HepG2 (cell line): ENCODE results near the gene FRMD4A. TPM values are rescaled to one million over a fixed set of nuclear protein-coding genes. Genes with fewer than 3 reads are reported as not detected.
"Not testable (repeated sequence)": the region's sequence is repeated elsewhere in the genome, so short reads cannot be mapped to it uniquely, and the experiment has no call there.

Source experiments
- ATAC-seq: fragments of 200-7000 bp; cut with Tn5 transposase; 3 replicates; pipeline ENCODE4 v1.9.1; 2020; ENCODE audit warnings: mild to moderate bottlenecking, moderate library complexity
- BruUV-seq: library from RNA; stranded (reverse); fragments of 400-500 nt; replicated peaks from 2 replicates; lab custom pipeline; 2021; lab: Mats Ljungman, UMichigan
- CTCF ChIA-PET: fragments of 300-600 bp; formaldehyde crosslinking; extraction: SDS; loops from one replicate; lab custom pipeline; 2021; ENCODE audit warnings: low total read pairs, inconsistent platforms, low intra/inter-chr PET ratio; lab: Yijun Ruan, JAX
- POLR2A ChIA-PET: fragments of 350-600 bp; sonication (Branson Sonifier 250); formaldehyde crosslinking; loops from one replicate; lab custom pipeline; 2020; ENCODE audit warnings: antibody characterized with exemption, inconsistent platforms; lab: Yijun Ruan, JAX
- DNase-seq: peaks from one replicate; pipeline ENCODE4 v3.0.0-alpha.2; 2015; ENCODE audit warnings: low spot score
- FAIRE-seq: peaks from 3 replicates; lab custom pipeline; 2011; peaks lifted over from hg19 to GRCh38; lab: Jason Lieb, UNC
- H2AFZ ChIP-seq: one replicate; pipeline ENCODE4 v1.6.1; 2011; ENCODE audit warnings: low read length, inconsistent platforms
- H3K27ac ChIP-seq: fragments of 300-600 bp; 3 replicates; pipeline ENCODE4 v1.8.0; 2011; ENCODE audit warnings: mixed run types, mild to moderate bottlenecking, mixed read lengths, low read length, inconsistent platforms; ENCODE audit not compliant: insufficient read depth; ENCODE audit errors: extremely low read length
- H3K27me3 ChIP-seq, 2 experiments: fragments of 200-600 bp in 1 of 2; 2 replicates in 1 of 2; 3 replicates in 1 of 2; pipeline versions ENCODE4 v1.6.0 to v1.8.0; 2011; ENCODE audit warnings: low read length in 2 of 2, mild to moderate bottlenecking in 2 of 2, moderate library complexity in 2 of 2, inconsistent platforms in 1 of 2; ENCODE audit not compliant: insufficient read depth in 2 of 2, control insufficient read depth in 1 of 2
- H3K36me3 ChIP-seq, 2 experiments: fragments of 200-600 bp in 1 of 2; replicated peaks in 1 of 2; 2 replicates in 1 of 2; 3 replicates in 1 of 2; pipeline versions ENCODE4 v1.5.1 to v1.8.0; 2011; ENCODE audit warnings: low read length in 2 of 2, inconsistent platforms in 1 of 2; ENCODE audit not compliant: insufficient read depth in 2 of 2, control insufficient read depth in 1 of 2
- H3K4me1 ChIP-seq: 2 replicates; pipeline ENCODE4 v1.5.1; 2012; ENCODE audit warnings: low read length, inconsistent platforms; ENCODE audit not compliant: insufficient read depth
- H3K4me2 ChIP-seq: 2 replicates; pipeline ENCODE4 v1.6.0; 2011; ENCODE audit warnings: low read depth, low read length, inconsistent platforms
- H3K4me3 ChIP-seq, 3 experiments: fragments of 200-600 bp in 1 of 3; sonication (generic), shearing (Covaris generic) in 1 of 3; replicated peaks in 1 of 3; 2 replicates each; pipeline ENCODE4 v1.5.1; 2011 to 2016; ENCODE audit warnings: low read length in 3 of 3, inconsistent platforms in 2 of 3, low read depth in 2 of 3, mild to moderate bottlenecking in 2 of 3, control low read depth in 1 of 3, mixed read lengths in 1 of 3; ENCODE audit not compliant: insufficient read depth in 1 of 3
- H3K79me2 ChIP-seq: one replicate; pipeline ENCODE4 v1.6.1; 2011; ENCODE audit warnings: low read length, inconsistent platforms; ENCODE audit not compliant: insufficient read depth
- H3K9ac ChIP-seq: 2 replicates; pipeline ENCODE4 v1.6.0; 2011; ENCODE audit warnings: mild to moderate bottlenecking, low read depth, low read length, inconsistent platforms; ENCODE audit not compliant: insufficient read depth
- H3K9me3 ChIP-seq: 2 replicates; pipeline ENCODE4 v1.5.1; 2012; ENCODE audit warnings: mild to moderate bottlenecking, low read length
- H4K20me1 ChIP-seq: 2 replicates; pipeline ENCODE4 v1.6.0; 2011; ENCODE audit warnings: inconsistent platforms, mild to moderate bottlenecking, low read length, moderate library complexity; ENCODE audit not compliant: insufficient read depth
- ZBTB40 ChIP-seq, 2 experiments: fragments of 450-650 bp in 1 of 2; sonication (generic) in 1 of 2; formaldehyde crosslinking in 1 of 2; IDR thresholded peaks; 2 replicates each; pipeline versions ENCODE4 v1.6.1 to v1.8.0; 2016 to 2022; ENCODE audit warnings: antibody characterized with exemption in 1 of 2, mild to moderate bottlenecking in 1 of 2, missing genetic modification reagents in 1 of 2
- ZNF256 ChIP-seq: sonication (generic); formaldehyde crosslinking; conservative IDR thresholded peaks from 2 replicates; pipeline ENCODE4 v1.4.0; 2020; ENCODE audit warnings: missing genetic modification reagents
- ZNF503 ChIP-seq: sonication (generic); formaldehyde crosslinking; IDR thresholded peaks from 2 replicates; pipeline ENCODE4 v1.4.0; 2020; ENCODE audit warnings: missing genetic modification reagents
- WGBS: methylation state at CpG from one replicate; pipeline ENCODE4 v1.1.6; 2017; ENCODE audit warnings: low lambda C conversion rate; 5-methylcytosine and 5-hydroxymethylcytosine counted together
- in situ Hi-C: cut with HindIII; loops from 2 replicates; pipeline ENCODE4 v1.10.0; 2017; ENCODE audit warnings: low pct_unique_long_range_greater_than_20kb; ENCODE audit not compliant: extremely low pct_ligation_motif_present
- intact Hi-C: fragments of 100-400 bp; cut with micrococcal nuclease; formaldehyde crosslinking; loops from one replicate; pipeline ENCODE4 v1.10.0; 2022; ENCODE audit not compliant: unreplicated experiment
- polyA plus RNA-seq, 8 experiments: library from polyadenylated mRNA; depleted of rRNA in 3 of 8; stranded (reverse) in 7 of 8; unstranded in 1 of 8; fragments of >200 nt; fragmentation: Illumina TruSeq in 4 of 8; extraction: Trizol in 4 of 8; gene quantifications; 2 replicates each; pipeline versions ENCODE4 v1.2.1 to v1.2.3, GENCODE V29; 2011 to 2016; ENCODE audit warnings: low read depth in 4 of 8, missing spikeins in 1 of 8, mixed read lengths in 1 of 8; ENCODE audit not compliant: insufficient read depth in 1 of 8
- total RNA-seq, 5 experiments: library from RNA; depleted of rRNA; stranded (reverse); fragments of >200 nt; fragmentation: Illumina TruSeq; extraction: Trizol; gene quantifications; 2 replicates each; pipeline ENCODE4 v1.2.3, GENCODE V29; 2016; ENCODE audit warnings: low read depth in 1 of 5

Gene FRMD4A
- total and polyA plus RNA-seq, 2 of the 13 experiments (the other 11 are each of a cell fraction or from before 2014, with no cell fraction given), result 0.09 to 0.26 TPM

GRCh38 chr10:14233566-14233965, 97.2 kb downstream of the FRMD4A start (continued):
- TF ChIP-seq ZBTB40 (IDR thresholded peaks at IDR 0.05) (no peak), ZBTB40 (CRISPR knock-in tag; IDR thresholded peaks at IDR 0.05) (no peak), ZNF256 (CRISPR knock-in tag) (no peak), ZNF503 (no peak)
- TF ChIP-seq, all 625 proteins: peak for 0

GRCh38 chr10:14228798-14229197, 101.9 kb downstream of the FRMD4A start:
- FAIRE-seq, intact Hi-C loops, DNase-seq, H3K4me3 ChIP-seq, H3K27me3 ChIP-seq, H2AFZ ChIP-seq, H3K9ac ChIP-seq, POLR2A ChIA-PET, CTCF ChIA-PET, H4K20me1 ChIP-seq, H3K9me3 ChIP-seq, H3K36me3 ChIP-seq, H3K4me2 ChIP-seq, H3K79me2 ChIP-seq, BruUV-seq, H3K4me1 ChIP-seq, in situ Hi-C loops, ATAC-seq, H3K27ac ChIP-seq: not testable (repeated sequence)
- WGBS, result 4% methylated on average over 3 of the region's 3 CpGs
